Ascending aorta (tissue), 2 donors: ENCODE measurements around the gene IP6K1. TPM values are rescaled to one million over a fixed set of nuclear protein-coding genes. Genes with fewer than 3 reads are reported as not detected.

Source experiments
- DNase-seq, 2 donors: peaks; one replicate each; pipeline ENCODE4 v3.0.0-alpha.2; 2019; ENCODE audit warnings: low spot score in 2 of 2
- H3K27ac ChIP-seq, 2 donors: fragments of 200-600 bp; sonication (generic); one replicate each; pipeline ENCODE4 v1.5.1; 2016 to 2017; ENCODE audit warnings: mild to moderate bottlenecking in 1 of 2
- H3K27me3 ChIP-seq: fragments of 200-600 bp; sonication (generic); one replicate; pipeline ENCODE4 v1.5.1; 2017
- H3K36me3 ChIP-seq, 2 donors: fragments of 200-600 bp; sonication (generic); one replicate each; pipeline ENCODE4 v1.5.1; 2016
- H3K4me1 ChIP-seq, 2 donors: fragments of 200-600 bp; sonication (generic); one replicate each; pipeline ENCODE4 v1.5.1; 2016 to 2017; ENCODE audit warnings: mild to moderate bottlenecking in 1 of 2
- H3K4me3 ChIP-seq, 2 donors: fragments of 200-600 bp; sonication (generic); one replicate each; pipeline ENCODE4 v1.5.1; 2016 to 2017; ENCODE audit warnings: mild to moderate bottlenecking in 1 of 2
- H3K9me3 ChIP-seq, 2 donors: fragments of 200-600 bp; sonication (generic); one replicate each; pipeline ENCODE4 v1.5.1; 2016
- CTCF ChIP-seq, 3 experiments: fragments of 200-600 bp in 2 of 3; fragments of 450-650 bp in 1 of 3; sonication (generic) in 2 of 3; IDR thresholded peaks; one replicate each; pipeline ENCODE4 v1.5.1; 2016 to 2019; ENCODE audit warnings: antibody characterized with exemption in 3 of 3, mild to moderate bottlenecking in 1 of 3, moderate library complexity in 1 of 3
- intact Hi-C: fragments of 100-400 bp; cut with DNase I; formaldehyde crosslinking; loops from one replicate; pipeline ENCODE4 v1.15.1; 2023
- total RNA-seq: library from RNA; depleted of rRNA; stranded (reverse); fragments of >200 nt; gene quantifications from one replicate; pipeline ENCODE4 v1.1.0, GENCODE V29; 2016

The IP6K1 gene
- total RNA-seq, 1 donor from 2014 or later: 33.8 TPM

GRCh38 chr3:49706456-49707112 is 79.8 kb downstream of the IP6K1 start:
- TF ChIP-seq CTCF (IDR thresholded peaks at IDR 0.05): no peak
- DNase-seq: no peak
- Histone ChIP-seq H3K9me3 (no peaks in the 10 kb centered on the region), H3K27ac (no peak overlapping the region), H3K4me3 (no peak overlapping the region), H3K36me3 (peaks cover 19 to 49% of the 10 kb centered on the region in 2 donors), H3K27me3 (no peaks in the 10 kb centered on the region), H3K4me1 (no peaks in the 10 kb centered on the region)
- intact Hi-C loops: no loop called here

GRCh38 chr3:49705390-49705960 is 80.9 kb downstream of the IP6K1 start:
- TF ChIP-seq CTCF (IDR thresholded peaks at IDR 0.05): no peak
- Histone ChIP-seq H3K27me3 (no peaks in the 10 kb centered on the region), H3K4me1 (no peaks in the 10 kb centered on the region), H3K36me3 (peaks cover 22 to 57% of the 10 kb centered on the region in 2 donors), H3K4me3 (no peak overlapping the region), H3K9me3 (no peaks in the 10 kb centered on the region), H3K27ac (no peak overlapping the region)
- intact Hi-C loops: no loop called here
- no peak for DNase-seq

GRCh38 chr3:49704629-49705028 is 81.7 kb downstream of the IP6K1 start:
- H3K9me3 ChIP-seq: no peaks in the 10 kb centered on the region
- intact Hi-C loops: no loop called here
- H3K27me3 ChIP-seq: no peaks in the 10 kb centered on the region
- H3K36me3 ChIP-seq: peaks cover 27 to 66% of the 10 kb centered on the region in 2 donors
- no peak for TF ChIP-seq CTCF (IDR thresholded peaks at IDR 0.05)
- H3K4me3 ChIP-seq: no peak overlapping the region
- no peak overlapping the region for H3K27ac ChIP-seq
- no peak for DNase-seq
- H3K4me1 ChIP-seq: no peaks in the 10 kb centered on the region

GRCh38 chr3:49703956-49704355 is 82.4 kb downstream of the IP6K1 start:
- DNase-seq: no peak
- Histone ChIP-seq H3K9me3 (no peaks in the 10 kb centered on the region), H3K36me3 (peaks cover 34 to 71% of the 10 kb centered on the region in 2 donors), H3K4me1 (no peaks in the 10 kb centered on the region), H3K27ac (no peak overlapping the region), H3K4me3 (no peak overlapping the region), H3K27me3 (no peaks in the 10 kb centered on the region)
- intact Hi-C loops: loop anchor here (2.0 kb wide), 1 partner anchor 135 kb away; no protein-coding TSS in a partner anchor
- TF ChIP-seq CTCF (IDR thresholded peaks at IDR 0.05): no peak

GRCh38 chr3:49703443-49703927 is 82.9 kb downstream of the IP6K1 start:
- DNase-seq: no peak
- Histone ChIP-seq H3K9me3 (no peaks in the 10 kb centered on the region), H3K4me3 (no peak overlapping the region), H3K4me1 (no peaks in the 10 kb centered on the region), H3K36me3 (peaks cover 38 to 76% of the 10 kb centered on the region in 2 donors), H3K27me3 (no peaks in the 10 kb centered on the region), H3K27ac (no peak overlapping the region)
- intact Hi-C loops: loop anchor here (2.0 kb wide), 1 partner anchor 135 kb away; no protein-coding TSS in a partner anchor
- TF ChIP-seq CTCF (IDR thresholded peaks at IDR 0.05): peak; percentile 61 to 69 (median 64)
